Activated CD8-positive, alpha-beta memory T cell treated with anti-CD3 and anti-CD28 coated beads for 36 hours (primary cell): ENCODE results near the gene STRAP. TPM values are rescaled to one million over a fixed set of nuclear protein-coding genes. Genes with fewer than 3 reads are reported as not detected.

Source experiments
- total RNA-seq, 2 experiments: library from RNA; stranded (reverse); gene quantifications; one replicate each; pipeline ENCODE4 v1.2.3, GENCODE V29; 2021

The STRAP gene
- total RNA-seq, 2 experiments from 2014 or later, result 185 to 192 TPM

Other genes with a start within 250 kb of the STRAP start
- gene EPS8, start 93.0 kb upstream of the STRAP start, total RNA-seq, result 1 to 10 TPM in 1 of 2 experiments, under 1 TPM in 1; 0.65 to 1.2 TPM
- 10 to 100 TPM; 25.3 to 27.0 TPM for gene DERA, start 28.9 kb downstream of the STRAP start, total RNA-seq